Glutamatergic neuron (in vitro differentiated cells): ENCODE data around the gene DNAJC6. TPM values are rescaled to one million over a fixed set of nuclear protein-coding genes. Genes with fewer than 3 reads are reported as not detected.

Source experiments
- DNase-seq: peaks from one replicate; pipeline ENCODE4 v3.0.0; 2022
- H3K27ac Mint-ChIP-seq: one replicate; pipeline ENCODE4 v1.8.0; 2020; ENCODE audit warnings: mild to moderate bottlenecking, mixed read lengths, inconsistent platforms; ENCODE audit not compliant: unreplicated experiment
- H3K27me3 Mint-ChIP-seq: one replicate; pipeline ENCODE4 v1.8.0; 2020; ENCODE audit warnings: mild to moderate bottlenecking, moderate library complexity, mixed read lengths, inconsistent platforms; ENCODE audit not compliant: unreplicated experiment
- H3K36me3 Mint-ChIP-seq: one replicate; pipeline ENCODE4 v1.8.0; 2020; ENCODE audit warnings: mild to moderate bottlenecking, mixed read lengths, inconsistent platforms; ENCODE audit not compliant: unreplicated experiment
- H3K4me1 Mint-ChIP-seq: one replicate; pipeline ENCODE4 v1.8.0; 2020; ENCODE audit warnings: mild to moderate bottlenecking, low read depth, mixed read lengths, inconsistent platforms; ENCODE audit not compliant: unreplicated experiment
- H3K4me3 Mint-ChIP-seq: one replicate; pipeline ENCODE4 v1.8.0; 2020; ENCODE audit warnings: mild to moderate bottlenecking, mixed read lengths, inconsistent platforms; ENCODE audit not compliant: unreplicated experiment
- H3K9me3 Mint-ChIP-seq: one replicate; pipeline ENCODE4 v1.8.0; 2020; ENCODE audit warnings: mild to moderate bottlenecking, moderate library complexity, mixed read lengths, inconsistent platforms; ENCODE audit not compliant: unreplicated experiment
- total RNA-seq: library from RNA; stranded (reverse); fragmentation: NEBNext Ultra II Directional; extraction: Animal tissue kit (Norgen Biotek cat#: 25700); gene quantifications from one replicate; pipeline ENCODE4 v1.2.1, GENCODE V29; 2021; ENCODE audit not compliant: unreplicated experiment
- TF ChIP-seq, protein P1 (sequence below): fragments of 200-600 bp; sonication (generic); IDR thresholded peaks from one replicate; pipeline ENCODE4 v1.5.0; 2021; ENCODE audit not compliant: partially characterized antibody, unreplicated experiment

The DNAJC6 gene
- total RNA-seq, 1 donor from 2014 or later = 54.6 TPM

DNA sequence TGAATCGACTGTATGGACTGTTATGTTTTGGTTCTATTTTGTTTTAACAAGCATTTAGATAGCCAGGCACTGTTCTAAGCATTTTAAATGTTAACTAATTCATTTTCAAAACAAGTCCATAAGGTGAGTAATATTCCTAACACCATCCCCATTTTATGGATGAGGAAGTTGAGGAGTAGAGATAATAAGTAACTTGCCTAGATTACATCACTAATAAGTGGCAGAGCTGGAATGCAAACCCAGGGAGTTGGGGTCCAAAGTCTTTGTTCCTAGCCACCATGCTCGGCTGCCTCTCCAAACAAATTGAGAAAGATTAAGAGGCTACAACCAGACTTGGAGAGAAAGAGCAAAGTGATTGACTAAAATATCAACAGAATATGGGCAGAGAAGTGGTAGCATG is 98.5 kb downstream of the DNAJC6 start:
- Mint-ChIP-seq H3K4me1 (no peaks in the 10 kb centered on the region), H3K4me3 (no peak overlapping the region), H3K27ac (no peak overlapping the region), H3K36me3 (peaks cover 3% of the 10 kb centered on the region), H3K27me3 (no peaks in the 10 kb centered on the region), H3K9me3 (no peaks in the 10 kb centered on the region)
- TF ChIP-seq, protein P1, sequence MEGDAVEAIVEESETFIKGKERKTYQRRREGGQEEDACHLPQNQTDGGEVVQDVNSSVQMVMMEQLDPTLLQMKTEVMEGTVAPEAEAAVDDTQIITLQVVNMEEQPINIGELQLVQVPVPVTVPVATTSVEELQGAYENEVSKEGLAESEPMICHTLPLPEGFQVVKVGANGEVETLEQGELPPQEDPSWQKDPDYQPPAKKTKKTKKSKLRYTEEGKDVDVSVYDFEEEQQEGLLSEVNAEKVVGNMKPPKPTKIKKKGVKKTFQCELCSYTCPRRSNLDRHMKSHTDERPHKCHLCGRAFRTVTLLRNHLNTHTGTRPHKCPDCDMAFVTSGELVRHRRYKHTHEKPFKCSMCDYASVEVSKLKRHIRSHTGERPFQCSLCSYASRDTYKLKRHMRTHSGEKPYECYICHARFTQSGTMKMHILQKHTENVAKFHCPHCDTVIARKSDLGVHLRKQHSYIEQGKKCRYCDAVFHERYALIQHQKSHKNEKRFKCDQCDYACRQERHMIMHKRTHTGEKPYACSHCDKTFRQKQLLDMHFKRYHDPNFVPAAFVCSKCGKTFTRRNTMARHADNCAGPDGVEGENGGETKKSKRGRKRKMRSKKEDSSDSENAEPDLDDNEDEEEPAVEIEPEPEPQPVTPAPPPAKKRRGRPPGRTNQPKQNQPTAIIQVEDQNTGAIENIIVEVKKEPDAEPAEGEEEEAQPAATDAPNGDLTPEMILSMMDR = no peak
- DNase-seq = no peak

DNA sequence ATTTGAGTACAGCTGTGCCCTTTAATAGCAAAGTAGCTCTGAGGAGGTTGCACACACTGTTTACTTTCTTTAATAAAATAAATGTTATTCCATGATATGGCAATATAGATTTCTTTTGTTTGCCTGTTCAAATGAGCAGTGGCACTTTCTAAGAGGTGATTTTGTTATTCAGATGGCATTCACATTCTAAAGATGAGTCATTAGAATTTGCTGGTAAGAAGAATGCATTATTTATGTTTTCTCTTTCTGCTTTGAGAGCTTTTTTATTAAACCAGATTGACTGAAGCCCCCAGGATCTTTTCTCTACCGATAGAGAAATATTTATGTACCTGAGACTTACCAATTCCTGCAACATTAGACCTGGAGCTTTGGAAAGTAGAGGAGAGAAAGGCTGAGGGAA is 100.0 kb downstream of the DNAJC6 start:
- Mint-ChIP-seq H3K9me3 (no peaks in the 10 kb centered on the region), H3K27me3 (no peaks in the 10 kb centered on the region), H3K4me1 (no peaks in the 10 kb centered on the region), H3K27ac (no peak overlapping the region), H3K4me3 (no peak overlapping the region), H3K36me3 (peaks cover 3% of the 10 kb centered on the region)
- no peak for DNase-seq
- TF ChIP-seq, protein P1 = no peak

DNA sequence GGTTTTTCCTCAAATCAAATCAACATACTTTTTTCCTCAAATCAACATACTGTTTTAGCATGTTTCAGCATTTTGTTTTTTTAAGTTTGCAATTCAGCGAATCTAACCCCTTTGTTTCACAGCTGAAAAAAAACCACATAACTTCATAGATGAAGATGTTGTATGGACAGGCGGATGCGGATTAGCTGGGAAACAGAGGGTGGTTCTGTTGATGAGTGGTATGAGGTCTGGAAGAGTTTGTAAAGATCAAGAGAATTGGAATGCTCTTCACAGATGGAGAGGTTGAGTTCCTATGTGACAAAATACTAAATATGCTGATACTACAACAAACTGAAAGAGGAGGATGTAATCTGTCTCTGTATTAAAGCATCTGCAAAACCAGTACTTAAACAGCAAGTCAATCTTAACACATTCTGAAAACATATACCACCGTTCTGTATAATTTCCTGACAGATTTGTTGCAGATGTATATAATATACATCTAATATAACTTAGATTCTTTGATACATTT is 100.5 kb downstream of the DNAJC6 start:
- no peak overlapping the region for H3K27ac Mint-ChIP-seq

DNA sequence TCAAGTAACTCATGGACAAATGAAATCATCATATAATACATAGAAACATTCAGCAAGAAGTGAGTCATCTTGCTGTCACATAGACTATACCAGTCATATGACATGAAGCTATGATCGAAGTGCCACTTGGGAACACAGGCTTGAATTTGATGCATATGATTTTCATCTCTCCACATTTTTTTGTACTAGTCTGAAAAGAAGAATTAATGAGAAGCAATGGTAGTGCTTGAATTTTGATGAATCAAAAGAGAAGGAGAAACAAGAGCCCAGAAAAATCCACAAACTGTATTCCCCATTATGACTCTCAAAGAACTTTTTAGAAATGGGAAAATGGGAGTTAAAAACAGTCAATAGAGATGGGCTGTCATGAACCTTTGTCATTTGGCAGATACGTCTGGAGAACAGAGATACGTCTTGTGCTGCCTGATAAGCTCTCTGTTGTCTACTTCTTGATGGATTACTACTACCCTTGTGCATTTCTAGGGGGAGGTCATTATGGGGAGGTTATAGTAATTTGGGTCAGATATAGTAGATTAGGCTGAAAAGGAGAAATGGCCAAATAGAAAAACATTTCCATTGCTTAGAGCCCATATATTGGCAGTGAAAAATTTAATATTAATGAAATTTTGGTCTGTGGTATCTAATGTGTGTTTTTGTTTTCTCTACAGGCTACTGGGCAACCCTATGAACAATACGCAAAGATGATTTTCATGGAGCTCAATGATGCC is 103.1 kb downstream of the DNAJC6 start:
- Mint-ChIP-seq H3K9me3 (no peaks in the 10 kb centered on the region), H3K36me3 (peaks cover 3% of the 10 kb centered on the region), H3K27me3 (no peaks in the 10 kb centered on the region), H3K4me3 (no peak overlapping the region), H3K27ac (no peak overlapping the region), H3K4me1 (no peaks in the 10 kb centered on the region)
- no peak for DNase-seq
- TF ChIP-seq, protein P1 = no peak

More for the DNA sequence above, 100.5 kb downstream of the DNAJC6 start:
- no peaks in the 10 kb centered on the region for H3K27me3 Mint-ChIP-seq
- no peak for DNase-seq
- no peaks in the 10 kb centered on the region for H3K9me3 Mint-ChIP-seq
- peaks cover 3% of the 10 kb centered on the region for H3K36me3 Mint-ChIP-seq
- H3K4me3 Mint-ChIP-seq = no peak overlapping the region
- TF ChIP-seq, protein P1 = no peak
- H3K4me1 Mint-ChIP-seq = no peaks in the 10 kb centered on the region

DNA sequence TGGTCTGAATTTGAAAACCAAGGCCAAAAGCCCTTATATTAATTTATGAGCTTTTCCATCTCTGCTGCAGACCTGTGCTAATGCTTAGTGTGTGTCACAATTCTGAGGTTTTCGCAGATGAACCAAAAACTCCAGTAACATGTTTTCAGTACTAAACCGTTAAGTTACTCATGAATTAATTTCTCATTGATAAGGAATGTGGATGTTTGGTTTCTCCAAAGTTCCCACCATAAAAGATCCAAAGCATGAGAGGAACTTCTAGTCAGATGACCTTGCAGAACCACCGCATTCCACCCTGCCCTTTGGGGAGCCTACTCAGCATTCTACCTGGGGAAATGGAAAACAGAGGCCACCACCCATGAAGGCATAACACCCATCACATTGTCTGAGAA is 103.6 kb downstream of the DNAJC6 start:
- H3K27ac Mint-ChIP-seq = no peak overlapping the region

More for the DNA sequence above, 103.6 kb downstream of the DNAJC6 start:
- no peak for DNase-seq
- Mint-ChIP-seq H3K9me3 (no peaks in the 10 kb centered on the region), H3K36me3 (peaks cover 3% of the 10 kb centered on the region), H3K4me1 (no peaks in the 10 kb centered on the region), H3K27me3 (no peaks in the 10 kb centered on the region), H3K4me3 (no peak overlapping the region)
- TF ChIP-seq, protein P1 = no peak
